ENCODE measurements around the gene ITPRID2.

The ITPRID2 gene

DNA sequence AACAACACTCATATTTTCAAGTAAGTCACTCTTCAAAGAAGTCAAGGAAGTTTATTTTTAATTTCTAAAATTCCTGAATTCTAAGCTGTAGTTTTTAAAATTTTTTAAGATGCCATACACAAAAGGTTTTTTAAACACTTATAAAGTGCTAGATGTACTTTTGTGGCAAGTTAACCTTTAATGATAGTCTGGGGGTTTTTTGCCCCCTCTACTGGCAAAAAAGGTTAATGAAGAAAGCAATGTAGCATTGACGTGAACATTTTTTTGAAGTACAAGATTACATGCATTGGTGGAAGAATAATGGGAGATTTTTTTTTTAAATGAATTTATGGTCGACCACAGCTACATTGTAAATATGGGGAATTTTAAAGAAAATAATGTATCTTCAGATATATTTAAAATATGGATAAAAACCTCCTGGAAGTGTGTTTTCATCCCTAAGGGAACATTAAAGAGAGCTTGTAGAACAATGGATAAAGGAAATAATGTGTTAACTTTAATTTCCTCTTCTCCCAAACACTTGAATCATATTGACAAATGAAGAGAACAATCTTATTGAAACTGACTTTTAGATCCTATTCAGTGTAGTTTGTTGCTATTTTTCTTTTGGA, 12.6 kb downstream of the ITPRID2 start:
- Histone ChIP-seq H3K27me3 (no peaks in the 10 kb centered on the region), H3K4me1 (peaks cover 0 to 43% (median 5%) of the 10 kb centered on the region in 4 donors), H3K4me3 (no peak overlapping the region), H3K9me3 (no peaks in the 10 kb centered on the region), H3K27ac (no peak overlapping the region), H3K36me3 (peaks cover 43 to 53% (median 47%) of the 10 kb centered on the region in 3 donors)
- TF ChIP-seq, protein P1, sequence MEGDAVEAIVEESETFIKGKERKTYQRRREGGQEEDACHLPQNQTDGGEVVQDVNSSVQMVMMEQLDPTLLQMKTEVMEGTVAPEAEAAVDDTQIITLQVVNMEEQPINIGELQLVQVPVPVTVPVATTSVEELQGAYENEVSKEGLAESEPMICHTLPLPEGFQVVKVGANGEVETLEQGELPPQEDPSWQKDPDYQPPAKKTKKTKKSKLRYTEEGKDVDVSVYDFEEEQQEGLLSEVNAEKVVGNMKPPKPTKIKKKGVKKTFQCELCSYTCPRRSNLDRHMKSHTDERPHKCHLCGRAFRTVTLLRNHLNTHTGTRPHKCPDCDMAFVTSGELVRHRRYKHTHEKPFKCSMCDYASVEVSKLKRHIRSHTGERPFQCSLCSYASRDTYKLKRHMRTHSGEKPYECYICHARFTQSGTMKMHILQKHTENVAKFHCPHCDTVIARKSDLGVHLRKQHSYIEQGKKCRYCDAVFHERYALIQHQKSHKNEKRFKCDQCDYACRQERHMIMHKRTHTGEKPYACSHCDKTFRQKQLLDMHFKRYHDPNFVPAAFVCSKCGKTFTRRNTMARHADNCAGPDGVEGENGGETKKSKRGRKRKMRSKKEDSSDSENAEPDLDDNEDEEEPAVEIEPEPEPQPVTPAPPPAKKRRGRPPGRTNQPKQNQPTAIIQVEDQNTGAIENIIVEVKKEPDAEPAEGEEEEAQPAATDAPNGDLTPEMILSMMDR (IDR thresholded peaks at IDR 0.05): peak; percentile 35 to 52
- DNase-seq: no peak
- intact Hi-C loops (cut with DNase I; ENCODE audit: low total_unique reads): no loop called here

DNA sequence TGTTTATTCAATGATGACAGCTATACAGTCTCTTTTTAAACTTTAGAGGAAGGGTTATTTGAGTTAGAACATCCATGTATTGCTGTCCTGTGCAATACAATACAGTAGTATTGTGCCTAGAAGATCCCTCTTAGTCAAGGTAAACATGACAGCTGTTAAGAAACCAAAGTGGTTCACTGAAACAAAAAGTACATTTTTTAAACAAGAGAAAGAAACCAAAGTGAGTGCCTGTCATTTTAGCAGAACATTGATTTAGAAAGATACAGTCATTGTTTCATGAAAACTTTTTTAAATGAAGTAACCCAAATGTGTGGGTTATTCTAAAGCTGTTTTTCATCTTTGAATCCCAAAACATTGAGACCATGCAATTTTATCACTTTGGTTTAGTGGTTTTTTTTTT, 15.5 kb downstream of the ITPRID2 start:
- Histone ChIP-seq H3K36me3 (peaks cover 14 to 47% (median 32%) of the 10 kb centered on the region in 3 donors), H3K4me3 (no peak overlapping the region), H3K27ac (no peak overlapping the region), H3K4me1 (peaks cover 0 to 48% (median 5%) of the 10 kb centered on the region in 4 donors), H3K27me3 (no peaks in the 10 kb centered on the region), H3K9me3 (no peaks in the 10 kb centered on the region)
- intact Hi-C loops (cut with DNase I; ENCODE audit: low total_unique reads): loop anchor here (5.0 kb wide), 1 partner anchor 165 kb away; no protein-coding TSS in a partner anchor
- no peak for DNase-seq
- TF ChIP-seq, protein P1 (IDR thresholded peaks at IDR 0.05): no peak

- peaks cover 0 to 43% (median 5%) of the 10 kb centered on the region in 4 donors for H3K4me1 ChIP-seq
- intact Hi-C loops (cut with DNase I; ENCODE audit: low total_unique reads): loop anchor here (5.0 kb wide), 1 partner anchor 165 kb away; no protein-coding TSS in a partner anchor
- H3K36me3 ChIP-seq: peaks cover 8 to 46% (median 28%) of the 10 kb centered on the region in 3 donors
- TF ChIP-seq, protein P1 (IDR thresholded peaks at IDR 0.05): no peak
- no peaks in the 10 kb centered on the region for H3K27me3 ChIP-seq
- no peak for DNase-seq
- H3K4me3 ChIP-seq: no peak overlapping the region
- H3K27ac ChIP-seq: no peak overlapping the region
- no peaks in the 10 kb centered on the region for H3K9me3 ChIP-seq
These were observed 16.1 kb downstream of the ITPRID2 start for GRCh38 chr2:181907635-181908034.

GRCh38 chr2:181910028-181910831, 18.7 kb downstream of the ITPRID2 start:
- Histone ChIP-seq H3K27ac (no peak overlapping the region), H3K4me3 (no peak overlapping the region), H3K36me3 (peaks cover 15 to 55% (median 41%) of the 10 kb centered on the region in 3 donors), H3K9me3 (no peaks in the 10 kb centered on the region), H3K4me1 (peaks cover 0 to 22% (median 3%) of the 10 kb centered on the region in 4 donors), H3K27me3 (no peaks in the 10 kb centered on the region)
- no peak for DNase-seq
- TF ChIP-seq, protein P1 (IDR thresholded peaks at IDR 0.05): no peak
- intact Hi-C loops (cut with DNase I; ENCODE audit: low total_unique reads): no loop called here

GRCh38 chr2:181911830-181912229, 20.3 kb downstream of the ITPRID2 start:
- H3K4me3 ChIP-seq: no peak overlapping the region
- no peak for DNase-seq
- H3K9me3 ChIP-seq: no peaks in the 10 kb centered on the region
- TF ChIP-seq, protein P1 (IDR thresholded peaks at IDR 0.05): no peak
- H3K27me3 ChIP-seq: no peaks in the 10 kb centered on the region
- no peak overlapping the region for H3K27ac ChIP-seq
- intact Hi-C loops (cut with DNase I; ENCODE audit: low total_unique reads): no loop called here
- H3K4me1 ChIP-seq: peaks cover 0 to 18% (median 3%) of the 10 kb centered on the region in 4 donors
- H3K36me3 ChIP-seq: peaks cover 29 to 60% (median 57%) of the 10 kb centered on the region in 3 donors
